ENCODE measurements around the gene KCNJ16.

DNA sequence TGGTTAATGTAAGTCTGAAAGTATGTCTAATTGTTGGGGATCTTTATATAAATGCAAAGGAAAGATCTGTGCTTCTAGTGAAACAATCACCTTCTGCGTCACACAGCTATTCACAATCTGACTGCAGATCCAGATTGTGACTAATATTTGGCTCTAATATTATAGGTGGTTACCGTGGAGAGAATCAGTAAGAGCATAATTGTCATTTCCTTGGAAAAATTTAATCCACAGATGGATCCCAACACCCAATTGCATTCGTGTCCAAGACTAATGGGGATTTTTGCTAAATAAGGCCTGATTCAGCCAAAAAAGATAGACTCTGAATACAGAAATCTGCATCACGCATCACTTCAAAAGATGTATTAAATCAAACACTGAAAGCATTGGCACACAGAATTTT is 91.6 kb downstream of the KCNJ16 start:
- TF ChIP-seq RAD21 (CRISPR knock-in tag; conservative IDR thresholded peaks at IDR 0.05 in 1 of 2, IDR thresholded peaks at IDR 0.05 in 1 of 2) (no peak), ESRRA (IDR thresholded peaks at IDR 0.05; ENCODE audit: borderline replicate concordance, low read depth) (no peak), NR2C2 (CRISPR knock-in tag; IDR thresholded peaks at IDR 0.05) (no peak), NR2C2 (tag; IDR thresholded peaks at IDR 0.05) (no peak), RCOR1 (IDR thresholded peaks at IDR 0.05; ENCODE audit: borderline replicate concordance in 1 of 2, low read depth in 2 of 2, low read length in 2 of 2) (no peak), TEAD2 (tag; IDR thresholded peaks at IDR 0.05) (no peak), SRSF1 (IDR thresholded peaks at IDR 0.05; ENCODE audit: low read depth, low read length) (no peak), SMARCA5 (IDR thresholded peaks at IDR 0.05) (no peak)
- TF ChIP-seq, protein P1, sequence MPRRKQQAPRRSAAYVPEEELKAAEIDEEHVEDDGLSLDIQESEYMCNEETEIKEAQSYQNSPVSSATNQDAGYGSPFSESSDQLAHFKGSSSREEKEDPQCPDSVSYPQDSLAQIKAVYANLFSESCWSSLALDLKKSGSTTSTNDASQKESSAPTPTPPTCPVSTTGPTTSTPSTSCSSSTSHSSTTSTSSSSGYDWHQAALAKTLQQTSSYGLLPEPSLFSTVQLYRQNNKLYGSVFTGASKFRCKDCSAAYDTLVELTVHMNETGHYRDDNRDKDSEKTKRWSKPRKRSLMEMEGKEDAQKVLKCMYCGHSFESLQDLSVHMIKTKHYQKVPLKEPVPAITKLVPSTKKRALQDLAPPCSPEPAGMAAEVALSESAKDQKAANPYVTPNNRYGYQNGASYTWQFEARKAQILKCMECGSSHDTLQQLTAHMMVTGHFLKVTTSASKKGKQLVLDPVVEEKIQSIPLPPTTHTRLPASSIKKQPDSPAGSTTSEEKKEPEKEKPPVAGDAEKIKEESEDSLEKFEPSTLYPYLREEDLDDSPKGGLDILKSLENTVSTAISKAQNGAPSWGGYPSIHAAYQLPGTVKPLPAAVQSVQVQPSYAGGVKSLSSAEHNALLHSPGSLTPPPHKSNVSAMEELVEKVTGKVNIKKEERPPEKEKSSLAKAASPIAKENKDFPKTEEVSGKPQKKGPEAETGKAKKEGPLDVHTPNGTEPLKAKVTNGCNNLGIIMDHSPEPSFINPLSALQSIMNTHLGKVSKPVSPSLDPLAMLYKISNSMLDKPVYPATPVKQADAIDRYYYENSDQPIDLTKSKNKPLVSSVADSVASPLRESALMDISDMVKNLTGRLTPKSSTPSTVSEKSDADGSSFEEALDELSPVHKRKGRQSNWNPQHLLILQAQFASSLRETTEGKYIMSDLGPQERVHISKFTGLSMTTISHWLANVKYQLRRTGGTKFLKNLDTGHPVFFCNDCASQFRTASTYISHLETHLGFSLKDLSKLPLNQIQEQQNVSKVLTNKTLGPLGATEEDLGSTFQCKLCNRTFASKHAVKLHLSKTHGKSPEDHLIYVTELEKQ (CRISPR knock-in tag; IDR thresholded peaks at IDR 0.05) = no peak
- TF ChIP-seq, protein P2, sequence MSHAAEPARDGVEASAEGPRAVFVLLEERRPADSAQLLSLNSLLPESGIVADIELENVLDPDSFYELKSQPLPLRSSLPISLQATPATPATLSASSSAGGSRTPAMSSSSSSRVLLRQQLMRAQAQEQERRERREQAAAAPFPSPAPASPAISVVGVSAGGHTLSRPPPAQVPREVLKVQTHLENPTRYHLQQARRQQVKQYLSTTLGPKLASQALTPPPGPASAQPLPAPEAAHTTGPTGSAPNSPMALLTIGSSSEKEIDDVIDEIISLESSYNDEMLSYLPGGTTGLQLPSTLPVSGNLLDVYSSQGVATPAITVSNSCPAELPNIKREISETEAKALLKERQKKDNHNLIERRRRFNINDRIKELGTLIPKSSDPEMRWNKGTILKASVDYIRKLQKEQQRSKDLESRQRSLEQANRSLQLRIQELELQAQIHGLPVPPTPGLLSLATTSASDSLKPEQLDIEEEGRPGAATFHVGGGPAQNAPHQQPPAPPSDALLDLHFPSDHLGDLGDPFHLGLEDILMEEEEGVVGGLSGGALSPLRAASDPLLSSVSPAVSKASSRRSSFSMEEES (CRISPR knock-in tag; IDR thresholded peaks at IDR 0.05) = no peak
- TF ChIP-seq, protein P3, sequence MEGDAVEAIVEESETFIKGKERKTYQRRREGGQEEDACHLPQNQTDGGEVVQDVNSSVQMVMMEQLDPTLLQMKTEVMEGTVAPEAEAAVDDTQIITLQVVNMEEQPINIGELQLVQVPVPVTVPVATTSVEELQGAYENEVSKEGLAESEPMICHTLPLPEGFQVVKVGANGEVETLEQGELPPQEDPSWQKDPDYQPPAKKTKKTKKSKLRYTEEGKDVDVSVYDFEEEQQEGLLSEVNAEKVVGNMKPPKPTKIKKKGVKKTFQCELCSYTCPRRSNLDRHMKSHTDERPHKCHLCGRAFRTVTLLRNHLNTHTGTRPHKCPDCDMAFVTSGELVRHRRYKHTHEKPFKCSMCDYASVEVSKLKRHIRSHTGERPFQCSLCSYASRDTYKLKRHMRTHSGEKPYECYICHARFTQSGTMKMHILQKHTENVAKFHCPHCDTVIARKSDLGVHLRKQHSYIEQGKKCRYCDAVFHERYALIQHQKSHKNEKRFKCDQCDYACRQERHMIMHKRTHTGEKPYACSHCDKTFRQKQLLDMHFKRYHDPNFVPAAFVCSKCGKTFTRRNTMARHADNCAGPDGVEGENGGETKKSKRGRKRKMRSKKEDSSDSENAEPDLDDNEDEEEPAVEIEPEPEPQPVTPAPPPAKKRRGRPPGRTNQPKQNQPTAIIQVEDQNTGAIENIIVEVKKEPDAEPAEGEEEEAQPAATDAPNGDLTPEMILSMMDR (IDR thresholded peaks at IDR 0.05 in 2 of 3, conservative IDR thresholded peaks at IDR 0.05 in 1 of 3; ENCODE audit: insufficient read depth in 2 of 3, low read depth in 1 of 3, low read length in 3 of 3) = no peak
- TF ChIP-seq, protein P4, sequence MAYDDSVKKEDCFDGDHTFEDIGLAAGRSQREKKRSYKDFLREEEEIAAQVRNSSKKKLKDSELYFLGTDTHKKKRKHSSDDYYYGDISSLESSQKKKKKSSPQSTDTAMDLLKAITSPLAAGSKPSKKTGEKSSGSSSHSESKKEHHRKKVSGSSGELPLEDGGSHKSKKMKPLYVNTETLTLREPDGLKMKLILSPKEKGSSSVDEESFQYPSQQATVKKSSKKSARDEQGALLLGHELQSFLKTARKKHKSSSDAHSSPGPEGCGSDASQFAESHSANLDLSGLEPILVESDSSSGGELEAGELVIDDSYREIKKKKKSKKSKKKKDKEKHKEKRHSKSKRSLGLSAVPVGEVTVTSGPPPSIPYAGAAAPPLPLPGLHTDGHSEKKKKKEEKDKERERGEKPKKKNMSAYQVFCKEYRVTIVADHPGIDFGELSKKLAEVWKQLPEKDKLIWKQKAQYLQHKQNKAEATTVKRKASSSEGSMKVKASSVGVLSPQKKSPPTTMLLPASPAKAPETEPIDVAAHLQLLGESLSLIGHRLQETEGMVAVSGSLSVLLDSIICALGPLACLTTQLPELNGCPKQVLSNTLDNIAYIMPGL (CRISPR knock-in tag; IDR thresholded peaks at IDR 0.05) = no peak
